Liver (tissue), 9 donors: ENCODE measurements around the gene CREB5. TPM values are rescaled to one million over a fixed set of nuclear protein-coding genes. Genes with fewer than 3 reads are reported as not detected.

Source experiments
- DNase-seq: peaks from one replicate; pipeline ENCODE4 v3.0.0-alpha.2; 2017; ENCODE audit warnings: low spot score
- H3K27ac ChIP-seq, 2 donors: one replicate each; pipeline ENCODE4 v1.7.0; 2013; ENCODE audit warnings: inconsistent platforms in 2 of 2, low read length in 2 of 2, control low read depth in 1 of 2, low read depth in 1 of 2, mild to moderate bottlenecking in 1 of 2
- H3K27me3 ChIP-seq, 4 donors: one replicate each; pipeline versions ENCODE4 v1.6.1 to v1.7.0; 2013; ENCODE audit warnings: low read length in 3 of 4, inconsistent platforms in 1 of 4, mild to moderate bottlenecking in 1 of 4, moderate library complexity in 1 of 4; ENCODE audit not compliant: control insufficient read depth in 4 of 4, insufficient read depth in 4 of 4
- H3K36me3 ChIP-seq, 4 donors: one replicate each; pipeline versions ENCODE4 v1.6.1 to v1.7.0; 2013; ENCODE audit warnings: low read length in 3 of 4, mild to moderate bottlenecking in 3 of 4, low read depth in 1 of 4, moderate library complexity in 1 of 4; ENCODE audit not compliant: control insufficient read depth in 4 of 4, insufficient read depth in 3 of 4
- H3K4me1 ChIP-seq, 4 donors: one replicate each; pipeline versions ENCODE4 v1.6.1 to v1.7.0; 2013; ENCODE audit warnings: low read length in 3 of 4, mild to moderate bottlenecking in 3 of 4, moderate library complexity in 1 of 4; ENCODE audit not compliant: control insufficient read depth in 4 of 4, insufficient read depth in 4 of 4
- H3K4me3 ChIP-seq, 3 donors: one replicate each; pipeline versions ENCODE4 v1.6.1 to v1.7.0; 2013; ENCODE audit warnings: low read length in 3 of 3, control low read depth in 1 of 3, low read depth in 1 of 3, mild to moderate bottlenecking in 1 of 3
- H3K9ac ChIP-seq, 2 donors: one replicate each; pipeline ENCODE4 v1.7.0; 2013; ENCODE audit warnings: low read length in 2 of 2, mild to moderate bottlenecking in 2 of 2, moderate library complexity in 2 of 2, control low read depth in 1 of 2, low read depth in 1 of 2
- H3K9me3 ChIP-seq, 4 donors: one replicate each; pipeline versions ENCODE4 v1.6.1 to v1.7.0; 2013; ENCODE audit warnings: low read length in 3 of 4; ENCODE audit not compliant: control insufficient read depth in 4 of 4
- ATF3 ChIP-seq: IDR thresholded peaks from 2 replicates; pipeline ENCODE4 v1.6.1; 2016; ENCODE audit warnings: antibody characterized with exemption
- CTCF ChIP-seq: fragments of 150-350 bp; IDR thresholded peaks from 2 replicates; pipeline ENCODE4 v1.5.1; 2017; ENCODE audit warnings: improper control_type of control experiment, low read depth, low read length; ENCODE audit not compliant: missing input control
- FOXA1 ChIP-seq: IDR thresholded peaks from 2 replicates; pipeline ENCODE4 v1.6.1; 2016; ENCODE audit warnings: antibody characterized with exemption
- FOXA2 ChIP-seq: IDR thresholded peaks from 2 replicates; pipeline ENCODE4 v1.6.1; 2016; ENCODE audit warnings: antibody characterized with exemption
- GABPA ChIP-seq, 2 donors: IDR thresholded peaks in 1 of 2; conservative IDR thresholded peaks in 1 of 2; 2 replicates each; pipeline ENCODE4 v1.6.1; 2016; ENCODE audit warnings: antibody characterized with exemption in 2 of 2, mild to moderate bottlenecking in 1 of 2, moderate library complexity in 1 of 2
- HNF4G ChIP-seq: IDR thresholded peaks from 2 replicates; pipeline ENCODE4 v1.6.1; 2016; ENCODE audit warnings: antibody characterized with exemption
- JUND ChIP-seq, 2 donors: IDR thresholded peaks; 2 replicates each; pipeline ENCODE4 v1.6.1; 2016; ENCODE audit warnings: antibody characterized with exemption in 2 of 2
- MAX ChIP-seq: IDR thresholded peaks from 2 replicates; pipeline ENCODE4 v1.6.1; 2016; ENCODE audit warnings: antibody characterized with exemption
- NR2F2 ChIP-seq: IDR thresholded peaks from 2 replicates; pipeline ENCODE4 v1.6.1; 2016; ENCODE audit warnings: antibody characterized with exemption
- RAD21 ChIP-seq, 2 donors: IDR thresholded peaks; 2 replicates each; pipeline ENCODE4 v1.6.1; 2016; ENCODE audit warnings: antibody characterized with exemption in 2 of 2, mild to moderate bottlenecking in 2 of 2
- RXRA ChIP-seq, 2 donors: IDR thresholded peaks; 2 replicates each; pipeline ENCODE4 v1.6.1; 2017 to 2018; ENCODE audit warnings: antibody characterized with exemption in 2 of 2, mild to moderate bottlenecking in 1 of 2
- TAF1 ChIP-seq: conservative IDR thresholded peaks from 2 replicates; pipeline ENCODE4 v1.6.1; 2016; ENCODE audit warnings: antibody characterized with exemption, mild to moderate bottlenecking
- ZBTB33 ChIP-seq: IDR thresholded peaks from 2 replicates; pipeline ENCODE4 v1.6.1; 2016; ENCODE audit warnings: antibody characterized with exemption
- WGBS: extraction: QIAGEN DNeasy Blood & Tissue Kit; methylation state at CpG from one replicate; pipeline ENCODE4 v1.1.7; 2013; 5-methylcytosine and 5-hydroxymethylcytosine counted together
- polyA plus RNA-seq, 2 donors: library from polyadenylated mRNA; stranded (reverse) in 1 of 2; unstranded in 1 of 2; fragments of 200-250 nt in 1 of 2; fragments of >200 nt in 1 of 2; fragmentation: Nextera tagmentation in 1 of 2; extraction: Ambion mirVana in 1 of 2; gene quantifications; one replicate each; pipeline versions ENCODE4 v1.2.1 to v1.2.3, GENCODE V29; 2013 to 2015
- total RNA-seq, 2 donors: library from RNA; depleted of rRNA; stranded (reverse); fragments of >200 nt; gene quantifications; one replicate each; pipeline ENCODE4 v1.2.3, GENCODE V29; 2014
- TF ChIP-seq, protein P1 (sequence below): IDR thresholded peaks from 2 replicates; pipeline ENCODE4 v1.6.1; 2016; ENCODE audit warnings: antibody characterized with exemption, mild to moderate bottlenecking
- donor health status: healthy.
- donor health status: healthy.
- donor health status: healthy.
- donor health status: healthy.
- donor health status: healthy.

Gene CREB5
- total and polyA plus RNA-seq, 4 donors, result 0.25 to 0.92 (median 0.67) TPM

DNA sequence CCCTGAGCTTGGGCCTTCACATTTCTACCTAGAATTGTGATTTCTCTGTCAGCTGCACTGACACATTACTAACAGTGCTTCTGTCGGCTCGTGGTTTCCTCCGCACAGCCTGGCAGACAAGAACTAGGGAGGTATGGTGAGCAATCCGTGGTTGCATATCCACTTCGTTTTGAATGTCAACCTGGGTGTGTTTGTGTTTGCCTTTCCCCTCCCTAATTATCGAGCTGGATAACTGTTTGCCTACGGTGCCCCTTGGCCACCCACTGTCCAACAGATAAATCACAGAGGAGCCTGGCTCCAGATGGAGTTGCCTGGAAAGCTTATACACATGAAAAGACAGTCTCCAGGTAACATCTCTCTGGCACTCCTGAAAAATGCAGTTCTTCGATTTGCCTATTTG is 317.0 kb downstream of the CREB5 start (continued):
- TF ChIP-seq RXRA (IDR thresholded peaks at IDR 0.05) (no peak), FOXA1 (no peak), GABPA (IDR thresholded peaks at IDR 0.05 in 1 of 2, conservative IDR thresholded peaks at IDR 0.05 in 1 of 2) (no peak), NR2F2 (no peak), FOXA2 (no peak), TAF1 (no peak), JUND (IDR thresholded peaks at IDR 0.05) (no peak)

DNA sequence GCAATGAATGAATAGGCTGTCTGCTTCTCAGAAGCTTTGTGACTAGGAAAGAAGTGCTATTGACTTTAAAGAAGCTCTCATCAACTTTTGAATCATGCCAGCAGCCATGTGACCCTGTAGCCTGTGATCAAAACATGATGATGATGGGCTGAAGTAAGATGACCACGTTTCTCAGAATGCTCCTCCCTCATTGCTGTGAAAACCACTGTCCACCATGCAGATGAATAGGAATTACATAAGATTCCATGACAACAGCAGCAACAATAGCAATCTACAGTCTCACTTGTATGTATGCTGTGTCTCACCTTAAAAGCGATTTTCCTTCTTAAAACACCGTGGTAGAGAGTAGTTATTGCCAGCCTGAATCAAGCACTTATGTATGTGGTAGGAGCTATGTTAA is 317.4 kb downstream of the CREB5 start:
- Histone ChIP-seq H3K4me3 (no peak overlapping the region), H3K9me3 (no peaks in the 10 kb centered on the region), H3K27me3 (peaks cover 0 to 12% (median 2%) of the 10 kb centered on the region in 4 donors), H3K9ac (no peak overlapping the region), H3K36me3 (no peaks in the 10 kb centered on the region), H3K27ac (no peak overlapping the region), H3K4me1 (no peaks in the 10 kb centered on the region)
- WGBS, result 80% methylated on average over 3 of the region's 3 CpGs
- TF ChIP-seq CTCF (no peak), NR2F2 (no peak), FOXA1 (no peak), HNF4G (no peak), ATF3 (no peak), RAD21 (IDR thresholded peaks at IDR 0.05) (no peak)
- DNase-seq, result no peak

GRCh38 chr7:28731092-28731658 is 318.9 kb downstream of the CREB5 start:
- WGBS, result 74% methylated on average over 5 of the region's 5 CpGs
- no peak overlapping the region for H3K9ac ChIP-seq
- peaks cover 0 to 12% (median 2%) of the 10 kb centered on the region in 4 donors for H3K27me3 ChIP-seq
- H3K4me3 ChIP-seq, result no peak overlapping the region
- no peaks in the 10 kb centered on the region for H3K4me1 ChIP-seq
- TF ChIP-seq GABPA (IDR thresholded peaks at IDR 0.05 in 1 of 2, conservative IDR thresholded peaks at IDR 0.05 in 1 of 2), result no peak
- TF ChIP-seq, protein P1, sequence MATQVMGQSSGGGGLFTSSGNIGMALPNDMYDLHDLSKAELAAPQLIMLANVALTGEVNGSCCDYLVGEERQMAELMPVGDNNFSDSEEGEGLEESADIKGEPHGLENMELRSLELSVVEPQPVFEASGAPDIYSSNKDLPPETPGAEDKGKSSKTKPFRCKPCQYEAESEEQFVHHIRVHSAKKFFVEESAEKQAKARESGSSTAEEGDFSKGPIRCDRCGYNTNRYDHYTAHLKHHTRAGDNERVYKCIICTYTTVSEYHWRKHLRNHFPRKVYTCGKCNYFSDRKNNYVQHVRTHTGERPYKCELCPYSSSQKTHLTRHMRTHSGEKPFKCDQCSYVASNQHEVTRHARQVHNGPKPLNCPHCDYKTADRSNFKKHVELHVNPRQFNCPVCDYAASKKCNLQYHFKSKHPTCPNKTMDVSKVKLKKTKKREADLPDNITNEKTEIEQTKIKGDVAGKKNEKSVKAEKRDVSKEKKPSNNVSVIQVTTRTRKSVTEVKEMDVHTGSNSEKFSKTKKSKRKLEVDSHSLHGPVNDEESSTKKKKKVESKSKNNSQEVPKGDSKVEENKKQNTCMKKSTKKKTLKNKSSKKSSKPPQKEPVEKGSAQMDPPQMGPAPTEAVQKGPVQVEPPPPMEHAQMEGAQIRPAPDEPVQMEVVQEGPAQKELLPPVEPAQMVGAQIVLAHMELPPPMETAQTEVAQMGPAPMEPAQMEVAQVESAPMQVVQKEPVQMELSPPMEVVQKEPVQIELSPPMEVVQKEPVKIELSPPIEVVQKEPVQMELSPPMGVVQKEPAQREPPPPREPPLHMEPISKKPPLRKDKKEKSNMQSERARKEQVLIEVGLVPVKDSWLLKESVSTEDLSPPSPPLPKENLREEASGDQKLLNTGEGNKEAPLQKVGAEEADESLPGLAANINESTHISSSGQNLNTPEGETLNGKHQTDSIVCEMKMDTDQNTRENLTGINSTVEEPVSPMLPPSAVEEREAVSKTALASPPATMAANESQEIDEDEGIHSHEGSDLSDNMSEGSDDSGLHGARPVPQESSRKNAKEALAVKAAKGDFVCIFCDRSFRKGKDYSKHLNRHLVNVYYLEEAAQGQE, result no peak
- TF ChIP-seq MAX, result no peak
- TF ChIP-seq ZBTB33, result no peak
- H3K9me3 ChIP-seq, result no peaks in the 10 kb centered on the region
- H3K36me3 ChIP-seq, result no peaks in the 10 kb centered on the region
- no peak for DNase-seq
- no peak overlapping the region for H3K27ac ChIP-seq
